MCF 10A (cell line): ENCODE data around the gene GRN. TPM values are rescaled to one million over a fixed set of nuclear protein-coding genes. Genes with fewer than 3 reads are reported as not detected.

ENCODE experiments used
- BruUV-seq: library from RNA; stranded (reverse); fragments of 400-500 nt; replicated peaks from 2 replicates; lab custom pipeline; 2021; lab: Mats Ljungman, UMichigan
- CTCF ChIA-PET: fragments of 300-600 bp; sonication (Branson Sonifier 250); formaldehyde crosslinking; extraction: SDS; loops from one replicate; lab custom pipeline; 2021; ENCODE audit warnings: antibody characterized with exemption, inconsistent platforms; lab: Yijun Ruan, JAX
- POLR2A ChIA-PET: fragments of 300-600, 350-650 bp; sonication (Branson Sonifier 250); formaldehyde crosslinking; extraction: SDS; loops from one replicate; lab custom pipeline; 2020; ENCODE audit warnings: antibody characterized with exemption, inconsistent platforms; lab: Yijun Ruan, JAX
- DNase-seq: peaks from one replicate; pipeline ENCODE4 v3.0.0-alpha.2; 2018; ENCODE audit not compliant: unreplicated experiment
- H3K27ac Mint-ChIP-seq: one replicate; pipeline ENCODE4 v1.8.0; 2022; ENCODE audit warnings: mild to moderate bottlenecking, low read depth, mixed read lengths; ENCODE audit not compliant: unreplicated experiment
- H3K27me3 Mint-ChIP-seq: one replicate; pipeline ENCODE4 v1.8.0; 2022; ENCODE audit warnings: mixed read lengths; ENCODE audit not compliant: insufficient read depth, unreplicated experiment
- H3K36me3 Mint-ChIP-seq: one replicate; pipeline ENCODE4 v1.8.0; 2022; ENCODE audit warnings: mild to moderate bottlenecking, moderate library complexity, mixed read lengths; ENCODE audit not compliant: insufficient read depth, unreplicated experiment
- H3K4me1 Mint-ChIP-seq: one replicate; pipeline ENCODE4 v1.8.0; 2022; ENCODE audit warnings: mixed read lengths; ENCODE audit not compliant: insufficient read depth, unreplicated experiment
- H3K4me3 Mint-ChIP-seq: one replicate; pipeline ENCODE4 v1.8.0; 2022; ENCODE audit warnings: mild to moderate bottlenecking, moderate library complexity, mixed read lengths; ENCODE audit not compliant: unreplicated experiment
- H3K9me3 Mint-ChIP-seq: one replicate; pipeline ENCODE4 v1.8.0; 2022; ENCODE audit warnings: mixed read lengths; ENCODE audit not compliant: unreplicated experiment
- intact Hi-C: fragments of 100-400 bp; cut with micrococcal nuclease; formaldehyde crosslinking; loops from 2 replicates; pipeline ENCODE4 v1.14.1; 2022
- total RNA-seq: library from RNA; stranded (reverse); gene quantifications from 2 replicates; pipeline ENCODE4 v1.2.3, GENCODE V29; 2022
- TF ChIP-seq, protein P1 (sequence below): fragments of 200-600 bp; IDR thresholded peaks from one replicate; pipeline ENCODE4 v1.8.0; 2022; ENCODE audit warnings: antibody characterized with exemption, mild to moderate bottlenecking; ENCODE audit not compliant: unreplicated experiment

GRN gene
- total RNA-seq, 1 experiment from 2014 or later: 143 TPM

DNA sequence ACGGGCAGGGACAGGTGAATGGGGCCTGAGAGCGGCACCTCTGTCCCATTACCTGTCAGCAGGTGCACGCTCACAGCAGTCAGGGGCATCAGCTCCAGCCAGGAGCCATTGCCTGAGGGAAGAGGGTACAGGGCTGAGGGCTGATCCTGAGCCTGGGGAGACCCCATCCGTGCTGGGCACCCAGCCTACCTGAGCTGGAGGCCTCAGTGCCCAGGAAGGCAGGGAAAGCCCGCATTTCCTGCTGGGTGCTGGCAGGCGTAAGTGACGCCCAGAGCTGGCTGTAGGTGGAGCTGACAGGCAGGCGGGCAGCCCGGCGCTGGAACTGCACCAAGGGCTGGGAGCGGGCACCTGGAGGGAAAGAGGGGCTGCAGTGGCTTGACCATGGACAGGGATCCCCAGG is 11.1 kb downstream of the GRN start:
- Mint-ChIP-seq H3K27me3 (no peaks in the 10 kb centered on the region), H3K36me3 (peaks cover 6% of the 10 kb centered on the region), H3K4me1 (no peaks in the 10 kb centered on the region), H3K27ac (no peak overlapping the region), H3K9me3 (no peaks in the 10 kb centered on the region), H3K4me3 (no peak overlapping the region)
- ChIA-PET CTCF (interaction anchor here (0.8 kb wide), 1 partner anchor 137 kb away, joined by 3 read pairs; no protein-coding TSS in a partner anchor), POLR2A (interaction anchor here (0.6 to 1.1 kb wide), 2 partner anchors 11 to 137 kb away, joined by 3 to 4 read pairs; partner anchors contain the start of genes GRN and UBTF)
- no peak for DNase-seq
- no TSS peak for BruUV-seq
- TF ChIP-seq, protein P1, sequence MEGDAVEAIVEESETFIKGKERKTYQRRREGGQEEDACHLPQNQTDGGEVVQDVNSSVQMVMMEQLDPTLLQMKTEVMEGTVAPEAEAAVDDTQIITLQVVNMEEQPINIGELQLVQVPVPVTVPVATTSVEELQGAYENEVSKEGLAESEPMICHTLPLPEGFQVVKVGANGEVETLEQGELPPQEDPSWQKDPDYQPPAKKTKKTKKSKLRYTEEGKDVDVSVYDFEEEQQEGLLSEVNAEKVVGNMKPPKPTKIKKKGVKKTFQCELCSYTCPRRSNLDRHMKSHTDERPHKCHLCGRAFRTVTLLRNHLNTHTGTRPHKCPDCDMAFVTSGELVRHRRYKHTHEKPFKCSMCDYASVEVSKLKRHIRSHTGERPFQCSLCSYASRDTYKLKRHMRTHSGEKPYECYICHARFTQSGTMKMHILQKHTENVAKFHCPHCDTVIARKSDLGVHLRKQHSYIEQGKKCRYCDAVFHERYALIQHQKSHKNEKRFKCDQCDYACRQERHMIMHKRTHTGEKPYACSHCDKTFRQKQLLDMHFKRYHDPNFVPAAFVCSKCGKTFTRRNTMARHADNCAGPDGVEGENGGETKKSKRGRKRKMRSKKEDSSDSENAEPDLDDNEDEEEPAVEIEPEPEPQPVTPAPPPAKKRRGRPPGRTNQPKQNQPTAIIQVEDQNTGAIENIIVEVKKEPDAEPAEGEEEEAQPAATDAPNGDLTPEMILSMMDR: no peak
- intact Hi-C loops: no loop called here

- ChIA-PET CTCF (interaction anchor here (0.6 to 1.5 kb wide), 7 partner anchors 8 to 137 kb away, joined by 3 to 5 read pairs (median 3); no protein-coding TSS in a partner anchor), POLR2A (interaction anchor here (0.7 to 1.0 kb wide), 2 partner anchors 32 to 351 kb away, joined by 3 to 5 read pairs; partner anchors contain the start of gene DBF4B)
- TF ChIP-seq, protein P1: no peak
- intact Hi-C loops: no loop called here
- H3K36me3 Mint-ChIP-seq: peaks cover 1% of the 10 kb centered on the region
- H3K4me1 Mint-ChIP-seq: no peaks in the 10 kb centered on the region
- H3K27me3 Mint-ChIP-seq: no peaks in the 10 kb centered on the region
- H3K27ac Mint-ChIP-seq: no peak overlapping the region
- no peak for DNase-seq
- no peak overlapping the region for H3K4me3 Mint-ChIP-seq
- no peaks in the 10 kb centered on the region for H3K9me3 Mint-ChIP-seq
- no TSS peak for BruUV-seq
Observed at GRCh38 chr17:44358066-44358465, 13.0 kb downstream of the GRN start.

DNA sequence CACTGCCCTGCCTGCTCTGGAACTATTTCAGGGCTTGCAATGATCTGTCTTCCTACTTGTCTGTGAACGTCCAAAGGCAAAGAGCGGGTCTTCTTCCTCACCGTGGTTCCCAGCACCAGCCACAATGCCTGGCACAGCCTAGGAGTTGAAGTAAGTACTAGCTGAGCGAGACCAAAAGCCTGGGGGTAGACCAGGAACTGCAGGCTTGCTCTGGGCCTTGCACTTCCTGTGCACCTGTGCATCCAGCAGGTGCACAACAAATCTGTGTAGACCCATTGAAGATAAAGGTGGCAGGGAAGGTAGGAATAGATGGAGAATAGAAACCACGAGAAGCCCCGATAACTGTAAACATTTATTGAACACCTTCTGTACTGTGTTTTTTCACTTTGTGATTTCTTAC is 13.9 kb downstream of the GRN start:
- no TSS peak for BruUV-seq
- POLR2A ChIA-PET: no interaction called here
- Mint-ChIP-seq H3K27ac (no peak overlapping the region), H3K4me3 (no peak overlapping the region), H3K36me3 (no peaks in the 10 kb centered on the region), H3K27me3 (no peaks in the 10 kb centered on the region), H3K9me3 (no peaks in the 10 kb centered on the region), H3K4me1 (no peaks in the 10 kb centered on the region)
- CTCF ChIA-PET: interaction anchor here (0.9 to 1.5 kb wide), 2 partner anchors 11 to 28 kb away, joined by 3 to 5 read pairs; no protein-coding TSS in a partner anchor
- TF ChIP-seq, protein P1: no peak
- no peak for DNase-seq
- intact Hi-C loops: no loop called here

DNA sequence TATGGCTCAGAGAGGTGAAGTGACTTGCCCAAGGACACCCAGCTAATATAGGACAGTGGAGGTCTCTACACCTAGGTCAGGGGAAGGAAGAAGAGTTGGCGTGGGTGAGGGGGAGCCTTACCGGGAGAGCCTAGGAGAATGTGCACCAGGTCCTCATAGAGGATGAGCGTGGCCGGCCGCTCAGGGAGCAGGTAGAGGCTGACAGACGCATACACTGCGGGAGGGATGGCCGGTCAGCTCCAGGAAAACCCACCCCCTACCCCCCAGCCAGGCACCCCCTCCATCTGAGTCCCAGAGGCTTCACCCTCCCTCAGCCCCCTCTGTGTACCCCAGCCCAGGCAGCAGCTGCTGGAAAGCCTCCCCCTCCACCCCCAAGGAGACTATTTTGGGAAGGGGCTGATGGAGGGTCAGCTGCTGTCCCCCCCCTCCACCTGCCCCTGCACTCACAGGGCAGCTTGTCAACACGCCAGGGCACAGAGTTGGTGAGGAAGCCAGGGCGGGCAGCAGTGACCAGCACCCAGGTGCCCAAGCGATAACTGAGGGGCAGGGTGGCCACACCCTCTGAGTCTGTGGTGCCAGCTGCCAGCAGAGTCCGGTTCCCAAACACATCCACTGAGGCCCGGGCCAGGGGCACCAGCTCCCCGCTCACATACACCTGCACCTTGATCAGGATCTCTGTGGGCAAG is 14.5 kb downstream of the GRN start:
- intact Hi-C loops: no loop called here
- no TSS peak for BruUV-seq
- ChIA-PET POLR2A (no interaction called here), CTCF (no interaction called here)
- H3K36me3 Mint-ChIP-seq: no peaks in the 10 kb centered on the region
- H3K9me3 Mint-ChIP-seq: no peaks in the 10 kb centered on the region
- no peaks in the 10 kb centered on the region for H3K27me3 Mint-ChIP-seq
- TF ChIP-seq, protein P1: no peak
- no peak overlapping the region for H3K4me3 Mint-ChIP-seq
- no peak overlapping the region for H3K27ac Mint-ChIP-seq
- no peak for DNase-seq
- no peaks in the 10 kb centered on the region for H3K4me1 Mint-ChIP-seq
